ENCODE measurements around the gene CCT6A.
"Not testable (repeated sequence)": the region's sequence is repeated elsewhere in the genome, so short reads cannot be mapped to it uniquely, and the experiment has no call there.

CCT6A gene

GRCh38 chr7:56097700-56098099, 46.1 kb downstream of the CCT6A start:
- Histone ChIP-seq H3K27me3 (ENCODE audit: insufficient read depth, low read depth, severe bottlenecking) (no peaks in the 10 kb centered on the region), H3K4me3 (ENCODE audit: low read depth, low read length) (no peak overlapping the region), H3K27ac (no peak overlapping the region), H3K9me3 (ENCODE audit: severe bottlenecking) (no peaks in the 10 kb centered on the region), H3K36me3 (peaks cover 39% of the 10 kb centered on the region)
- TF ChIP-seq, protein P1, sequence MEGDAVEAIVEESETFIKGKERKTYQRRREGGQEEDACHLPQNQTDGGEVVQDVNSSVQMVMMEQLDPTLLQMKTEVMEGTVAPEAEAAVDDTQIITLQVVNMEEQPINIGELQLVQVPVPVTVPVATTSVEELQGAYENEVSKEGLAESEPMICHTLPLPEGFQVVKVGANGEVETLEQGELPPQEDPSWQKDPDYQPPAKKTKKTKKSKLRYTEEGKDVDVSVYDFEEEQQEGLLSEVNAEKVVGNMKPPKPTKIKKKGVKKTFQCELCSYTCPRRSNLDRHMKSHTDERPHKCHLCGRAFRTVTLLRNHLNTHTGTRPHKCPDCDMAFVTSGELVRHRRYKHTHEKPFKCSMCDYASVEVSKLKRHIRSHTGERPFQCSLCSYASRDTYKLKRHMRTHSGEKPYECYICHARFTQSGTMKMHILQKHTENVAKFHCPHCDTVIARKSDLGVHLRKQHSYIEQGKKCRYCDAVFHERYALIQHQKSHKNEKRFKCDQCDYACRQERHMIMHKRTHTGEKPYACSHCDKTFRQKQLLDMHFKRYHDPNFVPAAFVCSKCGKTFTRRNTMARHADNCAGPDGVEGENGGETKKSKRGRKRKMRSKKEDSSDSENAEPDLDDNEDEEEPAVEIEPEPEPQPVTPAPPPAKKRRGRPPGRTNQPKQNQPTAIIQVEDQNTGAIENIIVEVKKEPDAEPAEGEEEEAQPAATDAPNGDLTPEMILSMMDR (IDR thresholded peaks at IDR 0.05; ENCODE audit: low read depth, low read length): no peak
- DNase-seq: no peak

DNA sequence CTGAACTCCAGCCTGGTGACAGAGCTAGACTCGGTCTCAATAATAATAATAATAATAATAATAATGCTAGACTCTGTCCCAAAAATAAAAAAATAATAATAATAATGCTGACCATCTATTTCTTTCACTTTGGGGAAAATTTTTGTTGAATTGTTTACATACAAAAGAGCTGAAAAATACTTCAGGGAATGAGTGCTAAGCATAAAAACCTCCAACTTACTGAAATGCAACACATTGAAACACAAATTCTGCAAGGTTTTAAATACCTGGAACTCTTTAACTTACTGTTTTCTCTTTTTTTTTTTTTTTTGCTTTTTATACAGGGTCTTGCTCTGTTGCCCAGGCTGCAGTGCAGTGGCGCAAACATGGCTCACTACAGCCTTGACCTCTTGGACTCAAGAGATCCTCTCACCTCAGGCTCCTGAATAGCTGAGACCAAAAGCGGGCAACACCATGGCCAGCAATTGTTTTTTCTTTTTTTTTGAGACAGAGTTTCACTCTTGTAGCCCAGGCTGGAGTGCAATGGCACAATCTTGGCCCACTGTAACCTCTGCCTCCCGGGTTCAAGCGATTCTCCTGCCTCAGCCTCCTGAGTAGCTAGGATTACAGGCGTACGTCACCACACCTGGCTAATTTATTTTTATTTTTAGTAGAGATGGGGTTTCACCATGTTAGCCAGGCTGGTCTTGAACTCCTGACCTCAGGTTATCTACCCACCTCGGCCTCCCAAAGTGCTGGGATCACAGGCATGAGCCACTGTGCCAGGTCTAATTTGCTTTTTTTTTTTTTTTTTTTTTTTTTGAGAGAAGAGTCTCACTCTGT, 46.8 kb downstream of the CCT6A start:
- peaks cover 46% of the 10 kb centered on the region for H3K36me3 ChIP-seq
- not testable (repeated sequence) for H3K9me3 ChIP-seq (ENCODE audit: severe bottlenecking); DNase-seq; H3K27me3 ChIP-seq (ENCODE audit: insufficient read depth, low read depth, severe bottlenecking); H3K27ac ChIP-seq; H3K4me3 ChIP-seq (ENCODE audit: low read depth, low read length)

DNA sequence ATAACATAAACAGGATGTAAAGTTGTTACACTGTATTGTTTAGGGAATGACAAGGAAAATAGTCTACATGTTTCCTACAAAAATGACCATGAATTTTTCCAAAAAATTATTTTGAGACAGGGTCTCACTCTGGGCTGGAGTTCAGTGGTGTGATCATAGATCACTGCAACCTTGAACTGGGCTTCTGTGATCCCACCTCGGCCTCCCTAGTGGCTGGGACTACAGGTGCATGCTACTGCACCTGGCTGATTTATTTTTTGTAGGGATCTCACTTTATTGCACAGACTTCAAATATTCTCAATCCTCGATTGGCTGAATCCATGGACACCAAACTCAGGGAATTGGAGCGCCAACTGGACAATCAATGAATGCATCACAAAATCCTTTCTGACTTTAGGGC, 48.1 kb downstream of the CCT6A start:
- no peak for DNase-seq
- TF ChIP-seq, protein P1 (IDR thresholded peaks at IDR 0.05; ENCODE audit: low read depth, low read length): no peak

GRCh38 chr7:56104138-56104537, 52.6 kb downstream of the CCT6A start:
- not testable (repeated sequence) for H3K4me3 ChIP-seq (ENCODE audit: low read depth, low read length); H3K27ac ChIP-seq; H3K9me3 ChIP-seq (ENCODE audit: severe bottlenecking); DNase-seq; H3K27me3 ChIP-seq (ENCODE audit: insufficient read depth, low read depth, severe bottlenecking)
- H3K36me3 ChIP-seq: peaks cover 61% of the 10 kb centered on the region

More for the DNA sequence above, 48.1 kb downstream of the CCT6A start:
- Histone ChIP-seq H3K9me3 (ENCODE audit: severe bottlenecking) (no peaks in the 10 kb centered on the region), H3K36me3 (peaks cover 59% of the 10 kb centered on the region), H3K27ac (no peak overlapping the region), H3K27me3 (ENCODE audit: insufficient read depth, low read depth, severe bottlenecking) (no peaks in the 10 kb centered on the region), H3K4me3 (ENCODE audit: low read depth, low read length) (no peak overlapping the region)

GRCh38 chr7:56105508-56105907, 53.9 kb downstream of the CCT6A start:
- H3K4me3 ChIP-seq (ENCODE audit: low read depth, low read length): peak overlapping the region; percentile 99
- H3K27me3 ChIP-seq (ENCODE audit: insufficient read depth, low read depth, severe bottlenecking): no peaks in the 10 kb centered on the region
- TF ChIP-seq, protein P1 (IDR thresholded peaks at IDR 0.05; ENCODE audit: low read depth, low read length): no peak
- H3K27ac ChIP-seq: peak overlapping the region; percentile 83
- no peaks in the 10 kb centered on the region for H3K9me3 ChIP-seq (ENCODE audit: severe bottlenecking)
- DNase-seq: no peak
- H3K36me3 ChIP-seq: peaks cover 48% of the 10 kb centered on the region

- Histone ChIP-seq H3K9me3 (ENCODE audit: severe bottlenecking) (no peaks in the 10 kb centered on the region), H3K4me3 (ENCODE audit: low read depth, low read length) (peak within 1 kb of the TSS; percentile 99), H3K27ac (peak within 1 kb of the TSS; percentile 83), H3K27me3 (ENCODE audit: insufficient read depth, low read depth, severe bottlenecking) (no peaks in the 10 kb centered on the region), H3K36me3 (peaks cover 39% of the 10 kb centered on the region)
- peak; percentile 96 for DNase-seq
- TF ChIP-seq, protein P1 (IDR thresholded peaks at IDR 0.05; ENCODE audit: low read depth, low read length): no peak
Observed at GRCh38 chr7:56106108-56107073, 54.8 kb downstream of the CCT6A start, which contains the start of gene CHCHD2. CHCHD2 (minus strand) TSS chr7:56106476; CDS start chr7:56106413, 63 bp downstream.

Measured in WERI-Rb-1 (cell line).